ENCODE results near the gene PHOSPHO2.

Gene PHOSPHO2

GRCh38 chr2:169667583-169667982 is 26.7 kb upstream of the PHOSPHO2 start:
- no peak for DNase-seq (ENCODE audit: low spot score)
- no peak for TF ChIP-seq CTCF (IDR thresholded peaks at IDR 0.05; ENCODE audit: extremely low read depth, insufficient read depth, missing control alignments)
- in situ Hi-C loops (cut with MboI; ENCODE audit: low pct_unique_long_range_greater_than_20kb, low sequenced_read_pairs, unreplicated experiment) = no loop called here

GRCh38 chr2:169670215-169670651 is 24.0 kb upstream of the PHOSPHO2 start:
- in situ Hi-C loops (cut with MboI; ENCODE audit: low pct_unique_long_range_greater_than_20kb, low sequenced_read_pairs, unreplicated experiment) = no loop called here
- no peak for TF ChIP-seq CTCF (IDR thresholded peaks at IDR 0.05; ENCODE audit: extremely low read depth, insufficient read depth, missing control alignments)
- DNase-seq (ENCODE audit: low spot score) = no peak

- in situ Hi-C loops (cut with MboI; ENCODE audit: low pct_unique_long_range_greater_than_20kb, low sequenced_read_pairs, unreplicated experiment) = no loop called here
- DNase-seq (ENCODE audit: low spot score) = no peak
- TF ChIP-seq CTCF (IDR thresholded peaks at IDR 0.05; ENCODE audit: extremely low read depth, insufficient read depth, missing control alignments) = no peak
Measured at GRCh38 chr2:169670937-169671336, 23.3 kb upstream of the PHOSPHO2 start.

GRCh38 chr2:169672406-169672805 is 21.9 kb upstream of the PHOSPHO2 start:
- no peak for DNase-seq (ENCODE audit: low spot score)
- TF ChIP-seq CTCF (IDR thresholded peaks at IDR 0.05; ENCODE audit: extremely low read depth, insufficient read depth, missing control alignments) = no peak
- in situ Hi-C loops (cut with MboI; ENCODE audit: low pct_unique_long_range_greater_than_20kb, low sequenced_read_pairs, unreplicated experiment) = no loop called here

GRCh38 chr2:169673106-169673505 is 21.2 kb upstream of the PHOSPHO2 start:
- TF ChIP-seq CTCF (IDR thresholded peaks at IDR 0.05; ENCODE audit: extremely low read depth, insufficient read depth, missing control alignments) = no peak
- DNase-seq (ENCODE audit: low spot score) = no peak

GRCh38 chr2:169673921-169674320 is 20.3 kb upstream of the PHOSPHO2 start:
- TF ChIP-seq CTCF (IDR thresholded peaks at IDR 0.05; ENCODE audit: extremely low read depth, insufficient read depth, missing control alignments) = no peak
- in situ Hi-C loops (cut with MboI; ENCODE audit: low pct_unique_long_range_greater_than_20kb, low sequenced_read_pairs, unreplicated experiment) = no loop called here
- no peak for DNase-seq (ENCODE audit: low spot score)

More at GRCh38 chr2:169673106-169673505, 21.2 kb upstream of the PHOSPHO2 start:
- in situ Hi-C loops (cut with MboI; ENCODE audit: low pct_unique_long_range_greater_than_20kb, low sequenced_read_pairs, unreplicated experiment) = no loop called here

GRCh38 chr2:169676357-169676756 is 17.9 kb upstream of the PHOSPHO2 start:
- peak; percentile 36 for TF ChIP-seq CTCF (IDR thresholded peaks at IDR 0.05; ENCODE audit: extremely low read depth, insufficient read depth, missing control alignments)
- in situ Hi-C loops (cut with MboI; ENCODE audit: low pct_unique_long_range_greater_than_20kb, low sequenced_read_pairs, unreplicated experiment) = no loop called here
- no peak for DNase-seq (ENCODE audit: low spot score)
